ENCODE data around the gene ARAP1.

GRCh38 chr11:72735495-72736027 lies 16.6 kb downstream of the ARAP1 start:
- TF ChIP-seq TAF1 (IDR thresholded peaks at IDR 0.05; ENCODE audit: borderline replicate concordance, low read depth, low read length) (no peak), POLR2AphosphoS5 (IDR thresholded peaks at IDR 0.05; ENCODE audit: low read depth, low read length) (no peak), POLR2A (IDR thresholded peaks at IDR 0.05; ENCODE audit: low read depth, low read length) (no peak)

Measured in GM12892 (cell line).